RWPE2 (cell line): ENCODE data around the gene MBLAC2.

ENCODE experiments used
- ATAC-seq: fragments of 200-7000 bp; cut with Tn5 transposase; 3 replicates; pipeline ENCODE4 v1.9.1; 2021; ENCODE audit warnings: low read depth
- DNase-seq: peaks from one replicate; pipeline ENCODE4 v3.0.0-alpha.2; 2020; ENCODE audit warnings: low spot score
- H3K27ac ChIP-seq: fragments of 450-650 bp; 2 replicates; pipeline ENCODE4 v1.5.1; 2017; ENCODE audit warnings: mild to moderate bottlenecking; ENCODE audit not compliant: poor library complexity, severe bottlenecking
- H3K27me3 ChIP-seq: fragments of 250-450 bp; sonication (Bioruptor Pico); 2 replicates; pipeline ENCODE4 v1.5.1; 2021; ENCODE audit warnings: mild to moderate bottlenecking, moderate library complexity; ENCODE audit not compliant: insufficient read depth, poor library complexity, severe bottlenecking
- H3K36me3 ChIP-seq: fragments of 250-450 bp; sonication (Bioruptor Pico); 2 replicates; pipeline ENCODE4 v1.5.1; 2020; ENCODE audit warnings: low read depth, mild to moderate bottlenecking, moderate library complexity
- H3K4me1 ChIP-seq: fragments of 250-450 bp; sonication (Bioruptor Pico); 2 replicates; pipeline ENCODE4 v1.5.1; 2021; ENCODE audit warnings: mild to moderate bottlenecking, moderate library complexity; ENCODE audit not compliant: insufficient read depth, poor library complexity, severe bottlenecking
- H3K4me3 ChIP-seq: fragments of 250-450 bp; sonication (Bioruptor Pico); 2 replicates; pipeline ENCODE4 v1.5.1; 2021; ENCODE audit warnings: mild to moderate bottlenecking, moderate library complexity; ENCODE audit not compliant: severe bottlenecking
- H3K9me3 ChIP-seq: fragments of 250-450 bp; sonication (Bioruptor Pico); 2 replicates; pipeline ENCODE4 v1.5.1; 2021; ENCODE audit warnings: mild to moderate bottlenecking, moderate library complexity; ENCODE audit not compliant: severe bottlenecking
- TF ChIP-seq, protein P1 (sequence below): fragments of 450-650 bp; IDR thresholded peaks from one replicate; pipeline ENCODE4 v1.5.1; 2017; ENCODE audit warnings: mild to moderate bottlenecking, moderate library complexity; ENCODE audit not compliant: poor library complexity, severe bottlenecking

Gene MBLAC2

DNA sequence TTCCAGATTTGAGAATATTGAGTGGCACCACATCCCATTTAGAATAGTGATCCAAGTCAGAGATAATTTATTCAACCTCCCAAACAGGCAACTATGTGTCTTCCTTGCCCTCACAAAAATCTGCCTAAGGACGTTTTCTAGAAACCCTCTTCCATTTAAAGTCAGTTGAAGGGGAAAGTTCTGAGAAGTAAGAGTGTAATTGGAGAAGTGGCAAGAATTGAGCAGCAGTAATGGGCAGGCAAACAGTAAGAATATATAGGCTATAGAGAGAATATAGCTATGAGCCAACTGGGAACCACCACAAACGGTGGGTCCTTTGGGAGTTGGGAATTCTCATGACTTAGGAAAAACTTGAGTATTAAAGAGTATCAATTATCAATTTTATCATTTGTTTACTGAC is 33.9 kb downstream of the MBLAC2 start:
- DNase-seq, result no peak
- H3K4me1 ChIP-seq, result peaks cover 10% of the 10 kb centered on the region
- no peaks in the 10 kb centered on the region for H3K9me3 ChIP-seq
- H3K27me3 ChIP-seq, result no peaks in the 10 kb centered on the region
- TF ChIP-seq, protein P1, sequence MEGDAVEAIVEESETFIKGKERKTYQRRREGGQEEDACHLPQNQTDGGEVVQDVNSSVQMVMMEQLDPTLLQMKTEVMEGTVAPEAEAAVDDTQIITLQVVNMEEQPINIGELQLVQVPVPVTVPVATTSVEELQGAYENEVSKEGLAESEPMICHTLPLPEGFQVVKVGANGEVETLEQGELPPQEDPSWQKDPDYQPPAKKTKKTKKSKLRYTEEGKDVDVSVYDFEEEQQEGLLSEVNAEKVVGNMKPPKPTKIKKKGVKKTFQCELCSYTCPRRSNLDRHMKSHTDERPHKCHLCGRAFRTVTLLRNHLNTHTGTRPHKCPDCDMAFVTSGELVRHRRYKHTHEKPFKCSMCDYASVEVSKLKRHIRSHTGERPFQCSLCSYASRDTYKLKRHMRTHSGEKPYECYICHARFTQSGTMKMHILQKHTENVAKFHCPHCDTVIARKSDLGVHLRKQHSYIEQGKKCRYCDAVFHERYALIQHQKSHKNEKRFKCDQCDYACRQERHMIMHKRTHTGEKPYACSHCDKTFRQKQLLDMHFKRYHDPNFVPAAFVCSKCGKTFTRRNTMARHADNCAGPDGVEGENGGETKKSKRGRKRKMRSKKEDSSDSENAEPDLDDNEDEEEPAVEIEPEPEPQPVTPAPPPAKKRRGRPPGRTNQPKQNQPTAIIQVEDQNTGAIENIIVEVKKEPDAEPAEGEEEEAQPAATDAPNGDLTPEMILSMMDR, result no peak
- H3K27ac ChIP-seq, result no peak overlapping the region
- no peak overlapping the region for H3K4me3 ChIP-seq
- no peaks in the 10 kb centered on the region for H3K36me3 ChIP-seq
- no peak for ATAC-seq

DNA sequence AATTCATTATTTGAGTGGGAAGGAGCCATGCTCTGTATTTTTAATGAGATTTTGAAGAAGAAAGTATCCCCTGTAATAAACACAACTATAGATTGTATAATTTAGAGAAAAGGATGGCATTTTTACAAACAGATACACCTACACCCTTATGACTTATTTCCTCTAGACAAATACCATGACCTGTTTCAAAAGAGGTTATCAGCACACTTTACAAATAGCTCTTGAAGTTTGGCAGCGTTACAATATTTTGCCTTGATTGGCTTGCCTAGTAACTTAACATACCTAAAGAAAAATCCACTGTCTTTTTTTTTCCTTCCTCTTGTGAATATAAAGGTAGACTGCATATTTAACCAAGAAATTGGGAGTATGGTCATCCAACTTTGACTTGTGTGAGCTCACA is 36.5 kb downstream of the MBLAC2 start:
- DNase-seq, result no peak
- Histone ChIP-seq H3K36me3 (no peaks in the 10 kb centered on the region), H3K27ac (no peak overlapping the region), H3K4me3 (no peak overlapping the region), H3K9me3 (no peaks in the 10 kb centered on the region), H3K27me3 (no peaks in the 10 kb centered on the region), H3K4me1 (peaks cover 10% of the 10 kb centered on the region)
- ATAC-seq, result peak; percentile 21; the same call in 1 of the 3 replicates
- TF ChIP-seq, protein P1, result no peak

DNA sequence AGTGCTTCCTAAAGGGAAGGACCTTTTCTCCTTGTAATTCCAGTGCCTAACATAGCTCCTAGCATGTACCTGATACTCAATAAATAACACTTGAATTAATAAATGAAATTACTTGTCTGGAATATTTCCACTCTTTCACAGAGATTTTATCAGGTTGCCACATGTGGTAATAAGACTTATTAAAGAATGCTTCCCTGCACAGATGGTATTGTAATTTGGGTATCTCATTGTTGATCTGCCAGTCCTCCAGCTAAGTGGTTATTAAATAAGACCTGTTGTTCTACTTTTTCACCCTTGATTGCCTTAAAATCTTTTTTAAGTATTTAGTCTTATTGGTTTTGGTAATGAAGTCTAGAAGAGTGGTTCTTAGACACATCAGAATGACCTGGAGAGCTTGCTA is 36.9 kb downstream of the MBLAC2 start:
- ATAC-seq (no peak), DNase-seq (no peak)
- H3K27ac ChIP-seq, result no peak overlapping the region
- TF ChIP-seq, protein P1, result no peak
- H3K27me3 ChIP-seq, result no peaks in the 10 kb centered on the region
- peaks cover 10% of the 10 kb centered on the region for H3K4me1 ChIP-seq
- H3K4me3 ChIP-seq, result no peak overlapping the region
- H3K36me3 ChIP-seq, result no peaks in the 10 kb centered on the region
- H3K9me3 ChIP-seq, result no peaks in the 10 kb centered on the region

DNA sequence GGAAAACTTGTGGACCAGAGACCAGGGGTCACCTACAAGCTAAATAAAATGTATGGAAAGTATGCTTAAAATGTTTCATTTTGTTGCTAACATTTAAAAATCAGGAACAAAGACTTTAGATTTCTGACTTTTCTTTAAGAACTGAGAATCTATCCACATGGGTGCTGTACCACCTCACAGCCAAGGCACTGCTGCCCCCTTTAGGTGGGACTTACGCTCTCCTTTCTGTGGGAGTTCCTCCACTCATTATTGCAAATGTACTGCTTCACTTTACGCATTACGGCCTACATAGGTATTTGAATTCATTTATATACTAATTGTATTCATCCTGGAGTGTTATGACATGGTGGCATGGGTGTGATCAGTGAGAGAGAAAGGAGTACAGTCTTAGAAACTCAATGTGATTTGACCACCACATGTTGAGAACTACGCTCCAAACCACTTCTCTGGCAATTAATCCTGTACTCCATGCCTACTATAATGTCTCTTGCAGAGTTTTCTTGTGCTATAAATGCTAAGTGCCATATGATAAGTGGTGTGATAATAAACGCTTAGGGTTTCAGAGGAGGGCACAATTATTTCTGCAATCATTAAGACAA is 40.4 kb downstream of the MBLAC2 start:
- H3K27me3 ChIP-seq, result peaks cover 2% of the 10 kb centered on the region
- no peak overlapping the region for H3K27ac ChIP-seq
- no peaks in the 10 kb centered on the region for H3K36me3 ChIP-seq
- H3K4me3 ChIP-seq, result no peak overlapping the region
- DNase-seq (no peak), ATAC-seq (peak; percentile 58; the same call in 1 of the 3 replicates)
- H3K4me1 ChIP-seq, result no peaks in the 10 kb centered on the region
- no peaks in the 10 kb centered on the region for H3K9me3 ChIP-seq
- TF ChIP-seq, protein P1, result peak; percentile 75

DNA sequence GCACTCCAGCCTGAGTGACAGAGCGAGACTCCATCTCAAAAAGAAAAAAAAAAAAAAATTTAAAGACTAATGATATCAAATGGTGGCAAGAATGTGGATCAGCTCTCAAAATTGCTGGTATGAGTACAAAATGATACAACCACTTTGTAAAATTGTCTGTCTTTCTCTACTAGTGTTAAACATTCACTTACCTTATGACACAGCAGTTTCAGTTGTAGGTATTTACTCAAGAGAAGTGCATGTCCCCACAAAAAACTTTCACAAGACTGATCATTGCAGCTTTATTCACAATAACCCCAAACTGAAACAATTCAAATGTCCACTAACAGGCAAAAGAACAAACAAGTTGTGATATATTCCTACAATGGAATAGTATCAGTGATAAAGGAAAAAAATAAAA is 50.3 kb downstream of the MBLAC2 start:
- TF ChIP-seq, protein P1, result no peak
- DNase-seq (no peak), ATAC-seq (no peak)
- Histone ChIP-seq H3K4me1 (no peaks in the 10 kb centered on the region), H3K4me3 (no peak overlapping the region), H3K9me3 (no peaks in the 10 kb centered on the region), H3K27ac (no peak overlapping the region), H3K27me3 (peaks cover 11% of the 10 kb centered on the region), H3K36me3 (no peaks in the 10 kb centered on the region)
